Camera-type eye (tissue), 1 donor: ENCODE data around the gene AKR1C8. TPM values are rescaled to one million over a fixed set of nuclear protein-coding genes. Genes with fewer than 3 reads are reported as not detected.

Source experiments
- total RNA-seq: library from RNA; depleted of rRNA; stranded (reverse); fragments of >200 nt; gene quantifications from one replicate; pipeline ENCODE4 v1.2.3, GENCODE V29; 2014

Gene AKR1C8
- total RNA-seq = 0.27 TPM

DNA sequence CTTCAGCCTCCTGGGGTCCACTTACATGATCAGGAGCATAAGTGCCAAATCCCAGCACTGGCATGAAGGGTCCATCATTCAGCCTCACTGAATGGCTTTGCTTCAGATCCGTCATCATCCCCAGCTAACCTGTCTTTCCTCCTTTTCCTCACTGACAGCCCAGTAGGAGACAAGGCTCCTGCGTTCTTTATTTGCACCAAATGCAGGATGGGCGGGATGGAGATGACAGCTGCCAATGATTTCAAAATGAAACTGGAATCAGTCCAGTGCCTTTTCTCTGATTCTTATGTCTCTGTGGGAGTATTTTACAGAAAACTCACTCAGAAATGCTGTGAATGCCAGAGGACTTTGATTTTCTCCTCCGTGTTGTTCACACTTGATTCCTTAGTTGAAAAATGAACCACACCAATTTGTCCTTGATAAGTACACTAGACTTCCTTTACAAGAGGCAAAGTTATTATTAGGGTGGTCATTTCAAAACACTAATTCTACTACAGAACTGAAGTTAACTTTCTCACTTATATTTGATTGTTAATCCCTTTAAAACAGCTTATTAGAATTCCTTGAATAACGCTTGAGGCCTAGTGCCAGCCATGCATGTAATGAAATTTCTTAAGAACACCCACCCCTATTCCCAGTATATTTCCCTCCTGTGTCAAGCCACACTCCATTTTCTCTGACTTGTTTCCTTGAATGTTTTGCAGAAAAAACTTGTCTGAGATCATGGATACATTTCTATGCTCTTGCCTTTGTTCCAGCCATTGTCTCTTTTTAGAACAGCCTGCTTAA, at the start of gene AKR1C8:
Gene AKR1C8 (minus strand): TSS at position 164 of the 789 bp plus-strand sequence. CDS start 46 bp downstream, at position 118.

DNA sequence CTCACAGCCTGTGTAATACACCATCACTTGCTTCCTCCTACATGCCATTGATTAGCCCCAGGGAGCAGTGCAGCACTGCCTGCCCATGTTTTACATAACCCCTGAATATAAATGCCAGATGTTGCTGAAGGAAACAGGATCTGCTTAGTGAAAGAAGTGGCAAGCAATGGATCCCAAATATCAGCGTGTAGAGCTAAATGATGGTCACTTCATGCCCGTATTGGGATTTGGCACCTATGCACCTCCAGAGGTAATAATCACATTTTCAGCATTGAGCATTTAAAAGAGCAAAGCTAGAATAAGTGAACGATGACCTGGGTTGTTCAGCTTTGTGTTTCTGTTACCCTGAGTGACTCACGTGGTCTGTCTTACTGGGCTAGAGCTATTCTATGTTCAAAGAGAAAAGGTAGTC, 11.8 kb upstream of the AKR1C8 start, which contains the start of gene AKR1C4:
Gene AKR1C4 (plus strand): TSS at position 136 of the 412 bp plus-strand sequence. CDS start 31 bp downstream, at position 167.

Other genes starting within 250 kb of the AKR1C8 start
- 10.5 TPM for gene AKR1C1, start 221.7 kb downstream of the AKR1C8 start, total RNA-seq
- 10.4 TPM for gene AKR1C2, start 181.3 kb downstream of the AKR1C8 start, total RNA-seq
- 6.0 TPM for gene AKR1C3, start 90.7 kb downstream of the AKR1C8 start, total RNA-seq
- not detected for gene AKR1C4, start 11.7 kb upstream of the AKR1C8 start, total RNA-seq
- gene UCN3, start 179.8 kb upstream of the AKR1C8 start, total RNA-seq = not detected
- 0.49 TPM for gene TUBAL3, start 219.7 kb upstream of the AKR1C8 start, total RNA-seq
- 127 TPM for gene NET1, start 227.4 kb upstream of the AKR1C8 start, total RNA-seq